Measurements from ENCODE around the gene N4BP3.

- TF ChIP-seq, protein P1, sequence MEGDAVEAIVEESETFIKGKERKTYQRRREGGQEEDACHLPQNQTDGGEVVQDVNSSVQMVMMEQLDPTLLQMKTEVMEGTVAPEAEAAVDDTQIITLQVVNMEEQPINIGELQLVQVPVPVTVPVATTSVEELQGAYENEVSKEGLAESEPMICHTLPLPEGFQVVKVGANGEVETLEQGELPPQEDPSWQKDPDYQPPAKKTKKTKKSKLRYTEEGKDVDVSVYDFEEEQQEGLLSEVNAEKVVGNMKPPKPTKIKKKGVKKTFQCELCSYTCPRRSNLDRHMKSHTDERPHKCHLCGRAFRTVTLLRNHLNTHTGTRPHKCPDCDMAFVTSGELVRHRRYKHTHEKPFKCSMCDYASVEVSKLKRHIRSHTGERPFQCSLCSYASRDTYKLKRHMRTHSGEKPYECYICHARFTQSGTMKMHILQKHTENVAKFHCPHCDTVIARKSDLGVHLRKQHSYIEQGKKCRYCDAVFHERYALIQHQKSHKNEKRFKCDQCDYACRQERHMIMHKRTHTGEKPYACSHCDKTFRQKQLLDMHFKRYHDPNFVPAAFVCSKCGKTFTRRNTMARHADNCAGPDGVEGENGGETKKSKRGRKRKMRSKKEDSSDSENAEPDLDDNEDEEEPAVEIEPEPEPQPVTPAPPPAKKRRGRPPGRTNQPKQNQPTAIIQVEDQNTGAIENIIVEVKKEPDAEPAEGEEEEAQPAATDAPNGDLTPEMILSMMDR (conservative IDR thresholded peaks at IDR 0.05 in 1 of 2, IDR thresholded peaks at IDR 0.05 in 1 of 2; ENCODE audit: extremely low read depth in 1 of 2, insufficient read depth in 1 of 2, low read depth in 1 of 2, low read length in 2 of 2): no peak
- TF ChIP-seq EZH2 (IDR thresholded peaks at IDR 0.05; ENCODE audit: borderline replicate concordance, low read length): no peak
Measured at GRCh38 chr5:178112545-178112944, 787 bp upstream of the N4BP3 start.
